H7 (cell line): ENCODE measurements around the gene UBA52. TPM values are rescaled to one million over a fixed set of nuclear protein-coding genes. Genes with fewer than 3 reads are reported as not detected.
"Not testable (repeated sequence)": the region's sequence is repeated elsewhere in the genome, so short reads cannot be mapped to it uniquely, and the experiment has no call there.

Experiments
- DNase-seq: peaks from one replicate; pipeline ENCODE4 v3.0.0; 2012
- H3K27me3 ChIP-seq: 2 replicates; pipeline ENCODE4 v1.6.0; 2011; ENCODE audit warnings: mild to moderate bottlenecking, low read length; ENCODE audit not compliant: control insufficient read depth, insufficient read depth
- H3K36me3 ChIP-seq: replicated peaks from 2 replicates; pipeline ENCODE4 v1.5.1; 2011; ENCODE audit warnings: low read length; ENCODE audit not compliant: control insufficient read depth, insufficient read depth
- H3K4me3 ChIP-seq: 2 replicates; pipeline ENCODE4 v1.5.1; 2011; ENCODE audit warnings: low read depth, mild to moderate bottlenecking, control low read depth, low read length, moderate library complexity; ENCODE audit not compliant: insufficient read depth
- total RNA-seq: library from RNA; depleted of rRNA; stranded (reverse); fragments of >200 nt; shearing (Covaris generic); gene quantifications from 2 replicates; pipeline ENCODE4 v1.2.3, GENCODE V29; 2014

UBA52 gene
- total RNA-seq, 1 experiment from 2014 or later, result 1,268 TPM

- H3K36me3 ChIP-seq, result peaks cover 29% of the 10 kb centered on the region
- no peak overlapping the region for H3K4me3 ChIP-seq
- H3K27me3 ChIP-seq, result no peaks in the 10 kb centered on the region
- DNase-seq, result no peak
These were observed 4.7 kb downstream of the UBA52 start for GRCh38 chr19:18576383-18576782.

- no peak for DNase-seq
- H3K4me3 ChIP-seq, result no peak overlapping the region
- H3K36me3 ChIP-seq, result peaks cover 29% of the 10 kb centered on the region
- H3K27me3 ChIP-seq, result no peaks in the 10 kb centered on the region
These were observed 5.8 kb downstream of the UBA52 start for GRCh38 chr19:18577365-18577914.

GRCh38 chr19:18580311-18580710 lies 8.7 kb downstream of the UBA52 start:
- H3K36me3 ChIP-seq, result peaks cover 9% of the 10 kb centered on the region
- no peak overlapping the region for H3K4me3 ChIP-seq
- DNase-seq, result no peak
- H3K27me3 ChIP-seq, result no peaks in the 10 kb centered on the region

GRCh38 chr19:18586306-18586705 lies 14.6 kb downstream of the UBA52 start:
- Histone ChIP-seq H3K27me3 (no peaks in the 10 kb centered on the region), H3K4me3 (no peak overlapping the region), H3K36me3 (peaks cover 2% of the 10 kb centered on the region; the same call in 1 of the 2 replicates)
- no peak for DNase-seq

- Histone ChIP-seq H3K4me3 (no peak overlapping the region), H3K36me3 (peaks cover 2% of the 10 kb centered on the region; the same call in 1 of the 2 replicates), H3K27me3 (no peaks in the 10 kb centered on the region)
- DNase-seq, result no peak
These were observed 15.9 kb downstream of the UBA52 start for GRCh38 chr19:18587561-18587960.

- peaks cover 2% of the 10 kb centered on the region; the same call in 1 of the 2 replicates for H3K36me3 ChIP-seq
- peak overlapping the region; percentile 91 for H3K4me3 ChIP-seq
- no peaks in the 10 kb centered on the region for H3K27me3 ChIP-seq
- peak; percentile 43 for DNase-seq
These were observed 16.4 kb downstream of the UBA52 start for GRCh38 chr19:18587962-18588610.

- Histone ChIP-seq H3K36me3 (peaks cover 2% of the 10 kb centered on the region; the same call in 1 of the 2 replicates), H3K4me3 (peak within 1 kb of the TSS; percentile 91), H3K27me3 (no peaks in the 10 kb centered on the region)
- DNase-seq, result peak; percentile 94
These were observed 17.1 kb downstream of the UBA52 start, which contains the start of gene REX1BD for GRCh38 chr19:18588611-18589379. Gene REX1BD, plus strand, starts transcription at chr19:18588798. Its CDS starts 4 bp downstream, at chr19:18588802.

- Histone ChIP-seq H3K27me3 (no peaks in the 10 kb centered on the region), H3K4me3 (peak overlapping the region; percentile 91), H3K36me3 (peaks cover 2% of the 10 kb centered on the region; the same call in 1 of the 2 replicates)
- DNase-seq, result peak; percentile 88
These were observed 18.0 kb downstream of the UBA52 start for GRCh38 chr19:18589380-18590272.

GRCh38 chr19:18590273-18591272 lies 18.9 kb downstream of the UBA52 start:
- H3K36me3 ChIP-seq, result peaks cover 2% of the 10 kb centered on the region; the same call in 1 of the 2 replicates
- peak overlapping the region; percentile 91 for H3K4me3 ChIP-seq

GRCh38 chr19:18591735-18592385 lies 20.2 kb downstream of the UBA52 start:
- H3K27me3 ChIP-seq, result no peaks in the 10 kb centered on the region
- peaks cover 2% of the 10 kb centered on the region; the same call in 1 of the 2 replicates for H3K36me3 ChIP-seq
- H3K4me3 ChIP-seq, result no peak overlapping the region
- DNase-seq, result no peak

More at GRCh38 chr19:18590273-18591272, 18.9 kb downstream of the UBA52 start:
- no peaks in the 10 kb centered on the region for H3K27me3 ChIP-seq
- DNase-seq, result peak; percentile 93

GRCh38 chr19:18592732-18593131 lies 21.1 kb downstream of the UBA52 start:
- not testable (repeated sequence) for H3K36me3 ChIP-seq, DNase-seq, H3K4me3 ChIP-seq, H3K27me3 ChIP-seq

GRCh38 chr19:18593367-18594095 lies 21.9 kb downstream of the UBA52 start:
- Histone ChIP-seq H3K36me3 (peaks cover 2% of the 10 kb centered on the region; the same call in 1 of the 2 replicates), H3K27me3 (0 out of 2 replicates have a peak, but pooled peaks cover under 1% of the 10 kb centered on the region), H3K4me3 (peak overlapping the region; percentile 47)
- peak; percentile 88 for DNase-seq
